HG03025 (cell line): ENCODE results near the gene FBXL16.
"Not testable (repeated sequence)": the region's sequence is repeated elsewhere in the genome, so short reads cannot be mapped to it uniquely, and the experiment has no call there.

ENCODE experiments used
- ATAC-seq: cut with Tn5 transposase; IDR thresholded peaks from one replicate; pipeline ENCODE4 v1.9.1; 2021; ENCODE audit warnings: mild to moderate bottlenecking, moderate library complexity; ENCODE audit not compliant: unreplicated experiment, low FRiP score

FBXL16 gene

GRCh38 chr16:724188-725040 is 18.8 kb upstream of the FBXL16 start:
- ATAC-seq, result no peak

DNA sequence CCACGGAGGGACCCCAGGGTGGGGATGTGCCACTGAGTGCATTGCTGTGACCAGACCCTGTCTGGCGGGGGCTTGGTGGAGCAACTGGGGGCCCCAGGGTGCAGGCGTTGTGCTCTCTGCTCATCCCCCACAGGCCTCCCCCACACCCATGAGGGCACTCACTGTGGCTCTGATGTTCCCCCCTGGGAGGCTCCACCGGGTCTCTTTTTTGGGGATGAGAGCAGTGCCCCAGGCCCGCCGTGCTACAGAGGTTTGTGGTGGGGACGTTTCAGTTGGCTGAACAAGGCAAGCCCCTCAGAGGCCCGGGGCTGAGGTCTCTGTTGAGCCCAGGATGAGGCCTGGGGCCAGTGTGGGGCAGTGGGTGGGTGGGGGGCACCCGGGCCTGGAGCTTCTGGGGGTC is 18.1 kb upstream of the FBXL16 start:
- ATAC-seq, result no peak

- no peak for ATAC-seq
Observed at GRCh38 chr16:722835-723633, 17.4 kb upstream of the FBXL16 start.

DNA sequence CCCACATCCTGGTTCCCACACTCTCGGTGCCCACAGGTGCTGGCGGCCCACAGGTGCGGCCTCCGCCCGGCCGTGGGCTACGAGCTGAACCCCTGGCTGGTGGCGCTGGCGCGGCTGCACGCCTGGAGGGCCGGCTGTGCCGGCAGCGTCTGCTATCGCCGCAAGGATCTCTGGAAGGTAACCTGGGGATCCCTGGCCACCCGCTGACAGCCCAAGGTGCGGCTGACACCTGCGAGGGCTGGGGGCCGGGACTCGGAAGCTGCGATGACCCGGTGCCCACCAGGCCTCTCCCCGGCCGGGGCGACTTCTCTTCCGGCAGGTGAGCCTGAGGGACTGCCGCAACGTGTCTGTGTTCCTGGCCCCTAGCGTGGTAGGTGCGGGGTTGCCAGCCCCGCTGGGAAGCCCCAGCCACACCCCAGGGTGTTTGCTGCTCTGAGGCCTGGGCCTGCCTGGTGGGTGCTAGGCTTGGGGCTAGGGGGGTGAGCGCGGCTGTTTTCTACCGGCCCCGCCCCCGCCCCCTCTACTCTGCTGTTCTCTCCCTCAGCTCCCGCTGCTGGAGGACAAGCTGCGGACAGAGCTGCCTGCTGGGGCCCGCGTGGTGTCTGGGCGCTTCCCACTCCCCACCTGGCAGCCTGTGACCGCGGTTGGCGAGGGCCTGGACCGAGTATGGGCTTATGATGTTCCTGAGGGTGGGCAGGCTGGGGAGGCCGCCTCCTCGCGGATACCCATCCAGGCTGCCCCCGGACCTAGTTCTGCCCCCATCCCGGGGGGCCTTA is 16.4 kb upstream of the FBXL16 start:
- ATAC-seq, result no peak

DNA sequence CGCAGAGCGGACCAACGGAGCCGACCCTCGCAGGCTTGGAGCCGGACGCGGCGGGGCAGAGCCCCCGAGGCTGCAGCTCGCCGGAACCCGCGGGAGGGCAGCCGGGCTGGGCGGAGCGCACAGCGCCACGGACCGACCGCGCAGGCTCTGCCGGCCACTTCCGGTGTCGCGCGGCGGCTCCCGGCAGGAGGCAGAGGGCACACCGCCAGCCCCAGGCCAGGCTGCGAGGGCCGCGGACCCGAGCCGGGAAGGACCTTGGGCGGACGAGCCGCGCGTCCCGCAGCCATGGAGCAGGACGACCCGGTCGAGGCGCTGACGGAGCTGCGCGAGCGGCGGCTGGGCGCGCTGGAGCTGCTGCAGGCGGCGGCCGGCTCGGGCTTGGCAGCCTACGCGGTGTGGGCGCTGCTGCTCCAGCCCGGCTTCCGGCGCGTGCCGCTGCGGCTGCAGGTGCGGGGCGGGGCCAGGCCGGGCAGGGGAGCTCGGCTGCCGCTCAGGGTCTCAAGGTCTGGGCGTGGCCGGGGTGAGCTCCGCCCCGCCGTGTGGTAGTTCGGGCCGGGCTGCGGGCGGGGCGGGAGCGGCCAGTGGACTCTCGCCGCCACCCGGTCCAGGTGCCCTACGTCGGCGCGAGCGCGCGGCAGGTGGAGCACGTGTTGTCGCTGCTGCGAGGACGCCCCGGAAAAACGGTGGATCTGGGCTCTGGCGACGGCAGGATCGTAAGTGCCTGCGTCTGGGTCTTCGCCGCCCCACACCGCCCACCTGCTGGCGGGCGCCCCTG is 15.6 kb upstream of the FBXL16 start, which contains the start of gene ANTKMT:
ANTKMT (plus strand) TSS at position 157 of the 775 bp plus-strand sequence; CDS start at position 286, 129 bp downstream.
- ATAC-seq, result peak; percentile 62

- no peak for ATAC-seq
Observed at GRCh38 chr16:720447-720989, 14.9 kb upstream of the FBXL16 start.

GRCh38 chr16:719815-720446 is 14.3 kb upstream of the FBXL16 start:
- ATAC-seq, result no peak

DNA sequence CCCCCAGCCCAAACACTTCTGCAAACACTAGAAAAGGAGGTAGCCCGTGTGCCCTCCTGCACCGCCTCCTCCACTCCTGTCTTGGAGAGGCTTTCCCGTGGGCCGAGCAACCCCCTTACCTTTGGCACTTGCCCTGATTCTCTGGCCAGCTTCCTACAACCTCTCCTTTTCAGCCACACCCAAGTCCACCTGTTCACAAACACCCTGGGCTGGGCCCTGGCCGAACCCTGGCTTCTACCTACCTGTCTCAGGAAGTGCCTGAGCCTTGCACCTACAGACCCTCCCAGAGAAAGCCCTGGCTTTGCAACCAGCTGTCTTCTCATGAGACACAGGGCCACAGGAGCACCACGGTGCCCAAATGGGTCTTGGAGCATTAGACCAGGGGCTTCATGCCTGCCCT is 13.3 kb upstream of the FBXL16 start:
- ATAC-seq, result no peak

DNA sequence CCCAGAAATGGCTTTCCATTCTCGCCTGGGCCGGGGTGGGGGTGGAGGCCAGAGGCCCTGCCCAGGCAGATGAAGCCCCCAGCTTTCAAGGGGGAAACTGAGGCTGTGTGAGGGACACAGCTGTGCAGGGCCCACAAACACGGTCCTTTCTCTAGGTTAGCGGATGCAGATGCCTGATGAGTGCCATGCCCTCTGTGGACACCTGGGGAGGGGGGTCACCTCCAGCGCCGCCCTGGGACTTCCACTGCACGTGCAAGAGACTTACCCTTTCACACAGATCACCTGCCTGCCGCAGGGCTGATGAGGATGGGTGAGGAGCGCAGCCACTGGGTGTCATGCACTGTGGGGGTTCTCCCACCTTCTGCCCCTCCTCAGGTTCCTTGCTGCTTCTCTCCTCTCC is 12.8 kb upstream of the FBXL16 start:
- no peak for ATAC-seq

GRCh38 chr16:717450-718245 is 12.0 kb upstream of the FBXL16 start:
- no peak for ATAC-seq

- ATAC-seq, result no peak
Observed at GRCh38 chr16:716768-717325, 11.2 kb upstream of the FBXL16 start.

- ATAC-seq, result no peak
Observed at GRCh38 chr16:716200-716568, 10.6 kb upstream of the FBXL16 start.

- ATAC-seq, result no peak
Observed at GRCh38 chr16:715477-716199, 10.0 kb upstream of the FBXL16 start.

GRCh38 chr16:714558-715476 is 9.2 kb upstream of the FBXL16 start, which contains the start of gene METRN:
TSS of gene METRN (plus strand) at chr16:715118. CDS start at chr16:715290, 172 bp downstream.
- peak; percentile 47 for ATAC-seq

DNA sequence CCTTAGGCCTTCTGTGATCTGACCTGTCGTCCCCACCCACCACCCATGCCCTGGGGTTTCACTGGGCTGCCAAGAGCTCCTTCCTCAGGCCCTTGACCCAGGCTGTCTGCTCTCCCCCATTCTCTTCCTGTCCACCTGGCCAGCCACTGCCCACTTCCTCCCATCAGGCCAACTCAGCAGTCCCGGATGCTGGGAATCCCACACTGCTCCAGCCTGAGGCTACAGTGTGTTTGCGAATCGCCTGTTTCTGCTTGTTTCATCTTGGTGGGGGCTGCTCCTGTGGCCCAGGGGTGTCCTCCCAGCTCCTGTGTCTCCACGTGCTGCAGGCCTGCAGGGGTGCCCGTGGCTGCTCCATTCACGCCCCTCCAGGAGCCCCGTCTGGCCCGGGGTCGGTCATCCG is 8.5 kb upstream of the FBXL16 start:
- ATAC-seq, result no peak

DNA sequence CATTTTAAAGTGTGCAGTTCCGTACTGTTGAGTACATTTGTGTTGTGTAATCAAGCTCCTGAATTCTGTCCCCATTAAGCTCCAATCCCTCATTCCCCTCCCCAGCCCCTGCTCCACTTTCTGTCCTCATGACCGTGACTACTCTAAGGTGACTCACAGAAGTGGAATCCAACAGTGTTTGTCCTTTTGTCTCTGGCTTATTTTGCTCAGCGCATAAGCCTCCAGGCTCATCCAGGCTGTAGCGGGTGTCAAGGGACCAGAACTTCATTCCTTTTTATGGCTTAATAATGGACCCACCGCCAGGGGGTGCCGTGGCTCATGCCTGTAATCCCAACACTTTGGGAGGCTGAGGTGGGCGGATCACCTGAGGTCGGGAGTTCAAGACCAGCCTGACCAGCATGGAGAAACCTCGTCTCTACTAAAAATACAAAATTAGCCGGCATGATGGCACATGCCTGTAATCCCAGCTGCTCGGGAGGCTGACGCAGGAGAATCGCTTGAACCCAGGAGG is 7.2 kb upstream of the FBXL16 start:
- not testable (repeated sequence) for ATAC-seq
